Prostate gland (tissue), 2 donors: Measurements from ENCODE around the gene FUBP3. TPM values are rescaled to one million over a fixed set of nuclear protein-coding genes. Genes with fewer than 3 reads are reported as not detected.

Experiments
- DNase-seq: peaks from one replicate; pipeline ENCODE4 v3.0.0-alpha.2; 2019; ENCODE audit warnings: low spot score
- H3K27ac ChIP-seq, 2 donors: fragments of 200-600 bp; sonication (generic); 2 replicates each; pipeline ENCODE4 v1.5.1; 2017 to 2019
- H3K27me3 ChIP-seq: fragments of 200-600 bp; sonication (generic); replicated peaks from 2 replicates; pipeline ENCODE4 v1.5.1; 2019; ENCODE audit not compliant: insufficient read depth
- H3K36me3 ChIP-seq, 2 donors: fragments of 200-600 bp; sonication (generic); 1 replicate in 1 of 2; 2 replicates in 1 of 2; pipeline versions ENCODE4 v1.5.1 to v1.8.1; 2017 to 2019
- H3K4me1 ChIP-seq: fragments of 200-600 bp; sonication (generic); replicated peaks from 2 replicates; pipeline ENCODE4 v1.5.1; 2019
- H3K4me3 ChIP-seq, 2 donors: fragments of 200-600 bp; sonication (generic); 2 replicates each; pipeline ENCODE4 v1.5.1; 2017 to 2019
- H3K9me3 ChIP-seq: fragments of 200-600 bp; sonication (generic); 2 replicates; pipeline ENCODE4 v1.5.1; 2017
- CTCF ChIP-seq, 4 experiments: fragments of 200-600 bp in 2 of 4; fragments of 450-650 bp in 2 of 4; sonication (generic) in 2 of 4; IDR thresholded peaks; 1 replicate in 3 of 4; 2 replicates in 1 of 4; pipeline ENCODE4 v1.5.1; 2016 to 2019; ENCODE audit warnings: antibody characterized with exemption in 4 of 4, mild to moderate bottlenecking in 2 of 4, moderate library complexity in 2 of 4
- POLR2A ChIP-seq: fragments of 450-650 bp; IDR thresholded peaks from one replicate; pipeline ENCODE4 v1.6.1; 2016; ENCODE audit warnings: antibody characterized with exemption, mild to moderate bottlenecking
- POLR2AphosphoS5 ChIP-seq: sonication (generic); formaldehyde crosslinking; IDR thresholded peaks from one replicate; pipeline ENCODE4 v1.6.1; 2017; ENCODE audit warnings: antibody characterized with exemption
- WGBS: methylation state at CpG from one replicate; pipeline ENCODE4 v1.1.5; 2018; 5-methylcytosine and 5-hydroxymethylcytosine counted together
- intact Hi-C: fragments of 100-400 bp; cut with DNase I; formaldehyde crosslinking; loops from one replicate; pipeline ENCODE4 v1.14.2; 2022
- total RNA-seq, 2 donors: library from RNA; depleted of rRNA; stranded (reverse); fragments of >200 nt; gene quantifications; one replicate each; pipeline ENCODE4 v1.1.0, GENCODE V29; 2016

FUBP3 gene
- total RNA-seq = 100 to 1,000 TPM in 1 of 2 donors, 10 to 100 TPM in 1; 40.4 to 111 TPM

GRCh38 chr9:130578865-130579737 is at the start of gene FUBP3:
Gene FUBP3, plus strand, starts transcription at chr9:130579577. Its CDS starts 104 bp downstream, at chr9:130579681.
- peak within 1 kb of the TSS; percentile 96 to 99 for H3K4me3 ChIP-seq
- WGBS = under 1% methylated on average over 69 of the region's 74 CpGs
- TF ChIP-seq POLR2AphosphoS5 (peak; percentile 95), CTCF (IDR thresholded peaks at IDR 0.05) (peak in 1 of 4 experiments; percentile 16), POLR2A (peak; percentile 79)
- H3K27ac ChIP-seq = peak within 1 kb of the TSS; percentile 77 to 81
- intact Hi-C loops = loop anchor here (10.0 kb wide), 1 partner anchor 106 kb away; no protein-coding TSS in a partner anchor
- peak; percentile 92 for DNase-seq
- no peaks in the 10 kb centered on the region for H3K27me3 ChIP-seq
- H3K9me3 ChIP-seq = no peaks in the 10 kb centered on the region
- no peaks in the 10 kb centered on the region for H3K36me3 ChIP-seq
- H3K4me1 ChIP-seq = peaks cover 10% of the 10 kb centered on the region

- intact Hi-C loops = no loop called here
- no peak for TF ChIP-seq CTCF (IDR thresholded peaks at IDR 0.05)
- peak; percentile 60 for TF ChIP-seq POLR2AphosphoS5
- Histone ChIP-seq H3K4me1 (no peaks in the 10 kb centered on the region), H3K27ac (no peak overlapping the region), H3K4me3 (no peak overlapping the region), H3K9me3 (no peaks in the 10 kb centered on the region), H3K27me3 (no peaks in the 10 kb centered on the region), H3K36me3 (no peaks in the 10 kb centered on the region)
- peak; percentile 29 for DNase-seq
- 21% methylated on average over 9 of the region's 9 CpGs for WGBS
Measured at GRCh38 chr9:130530938-130531337, 48.4 kb upstream of the FUBP3 start.

DNA sequence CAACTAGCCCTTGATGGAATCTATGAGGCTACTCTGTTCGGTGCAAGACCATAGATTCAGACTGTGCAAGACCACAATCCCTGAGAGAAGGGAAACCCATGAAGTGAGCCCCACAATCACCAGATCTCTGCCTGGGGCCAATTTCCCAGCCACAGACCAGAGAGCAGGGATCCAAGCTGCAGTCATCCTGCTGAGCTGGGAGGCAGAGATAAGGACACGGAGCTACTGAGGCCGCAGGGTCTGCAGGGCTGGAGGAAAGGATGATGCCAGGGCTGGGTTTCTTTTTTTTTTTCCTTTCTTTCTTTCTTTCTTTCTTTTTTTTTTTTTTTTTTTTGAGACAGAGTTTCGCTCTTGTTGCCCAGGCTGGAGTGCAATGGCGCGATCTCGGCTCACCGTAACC is 47.7 kb upstream of the FUBP3 start:
- DNase-seq = no peak
- Histone ChIP-seq H3K27ac (no peak overlapping the region), H3K27me3 (no peaks in the 10 kb centered on the region), H3K4me1 (no peaks in the 10 kb centered on the region), H3K36me3 (no peaks in the 10 kb centered on the region), H3K9me3 (no peaks in the 10 kb centered on the region), H3K4me3 (no peak overlapping the region)
- TF ChIP-seq CTCF (IDR thresholded peaks at IDR 0.05) (no peak), POLR2A (no peak), POLR2AphosphoS5 (no peak)
- intact Hi-C loops = no loop called here
- WGBS = 95% methylated on average over 8 of the region's 8 CpGs

DNA sequence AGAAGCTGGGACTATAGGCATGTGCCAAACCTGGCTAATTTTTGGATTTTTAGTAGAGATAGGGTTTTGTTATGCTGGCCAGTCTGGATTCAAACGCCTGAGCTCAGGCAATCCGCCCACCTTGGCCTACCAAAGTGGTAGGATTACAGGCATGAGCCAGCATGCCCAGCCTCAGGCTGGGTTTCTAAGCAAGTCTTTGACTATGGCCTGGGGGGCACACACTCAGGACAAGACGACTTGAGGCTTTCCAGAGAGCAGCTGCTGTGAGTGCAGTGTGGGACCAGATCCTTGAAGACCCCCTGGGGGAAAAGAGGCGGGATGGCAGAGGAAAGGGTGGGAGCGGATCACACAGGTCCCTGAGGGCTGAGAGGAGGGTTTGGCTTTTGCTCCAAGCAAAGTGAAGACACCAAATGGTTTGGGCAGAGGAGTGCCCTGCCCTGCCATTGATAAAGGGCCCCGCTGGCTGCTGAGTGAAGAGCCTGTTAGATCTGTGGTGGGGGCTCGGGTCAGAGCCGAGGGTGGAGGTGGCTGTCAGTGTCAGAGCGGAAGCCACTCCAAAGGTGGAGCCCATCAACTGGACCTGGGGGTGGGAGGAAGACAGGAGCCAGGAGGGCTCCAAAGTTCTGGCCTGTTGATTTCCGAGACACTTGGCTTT is 46.8 kb upstream of the FUBP3 start:
- H3K9me3 ChIP-seq = no peaks in the 10 kb centered on the region
- H3K27me3 ChIP-seq = no peaks in the 10 kb centered on the region
- no peak for DNase-seq
- H3K36me3 ChIP-seq = no peaks in the 10 kb centered on the region
- no peak overlapping the region for H3K27ac ChIP-seq
- WGBS = 73% methylated on average over 10 of the region's 10 CpGs
- H3K4me1 ChIP-seq = no peaks in the 10 kb centered on the region
- intact Hi-C loops = no loop called here
- TF ChIP-seq POLR2A (no peak), POLR2AphosphoS5 (no peak)
- no peak overlapping the region for H3K4me3 ChIP-seq

GRCh38 chr9:130535818-130536521 is 43.4 kb upstream of the FUBP3 start:
- DNase-seq = peak; percentile 8
- TF ChIP-seq POLR2A (no peak), CTCF (IDR thresholded peaks at IDR 0.05) (no peak), POLR2AphosphoS5 (no peak)
- H3K4me3 ChIP-seq = no peak overlapping the region
- intact Hi-C loops = no loop called here
- 13% methylated on average over 28 of the region's 28 CpGs for WGBS
- H3K9me3 ChIP-seq = no peaks in the 10 kb centered on the region
- H3K27me3 ChIP-seq = no peaks in the 10 kb centered on the region
- H3K36me3 ChIP-seq = no peaks in the 10 kb centered on the region
- H3K27ac ChIP-seq = no peak overlapping the region
- H3K4me1 ChIP-seq = no peaks in the 10 kb centered on the region
